HG03064 (cell line): ENCODE data around the gene NTRK2.

Experiments
- ATAC-seq: cut with Tn5 transposase; IDR thresholded peaks from one replicate; pipeline ENCODE4 v1.9.1; 2021; ENCODE audit warnings: low read depth; ENCODE audit not compliant: unreplicated experiment

The NTRK2 gene

DNA sequence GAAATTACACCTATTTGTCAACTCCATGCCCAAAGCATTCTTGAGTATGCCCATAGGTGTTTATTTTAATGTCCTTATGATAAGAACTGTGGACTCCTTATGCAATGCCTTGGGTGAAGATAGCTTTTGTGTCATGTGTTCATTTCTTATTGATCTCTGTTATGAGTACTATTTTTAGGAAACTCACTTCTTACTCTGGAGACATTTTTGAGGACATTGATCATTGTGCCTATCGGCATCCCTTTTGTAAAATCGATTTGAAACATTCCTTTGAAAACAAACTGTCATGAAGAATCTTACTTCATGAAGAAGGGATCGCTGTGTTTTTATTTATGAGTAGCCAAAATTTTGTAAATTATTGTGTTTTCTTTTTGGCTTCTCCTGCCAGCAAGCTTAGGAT, 257.3 kb downstream of the NTRK2 start:
- no peak for ATAC-seq

DNA sequence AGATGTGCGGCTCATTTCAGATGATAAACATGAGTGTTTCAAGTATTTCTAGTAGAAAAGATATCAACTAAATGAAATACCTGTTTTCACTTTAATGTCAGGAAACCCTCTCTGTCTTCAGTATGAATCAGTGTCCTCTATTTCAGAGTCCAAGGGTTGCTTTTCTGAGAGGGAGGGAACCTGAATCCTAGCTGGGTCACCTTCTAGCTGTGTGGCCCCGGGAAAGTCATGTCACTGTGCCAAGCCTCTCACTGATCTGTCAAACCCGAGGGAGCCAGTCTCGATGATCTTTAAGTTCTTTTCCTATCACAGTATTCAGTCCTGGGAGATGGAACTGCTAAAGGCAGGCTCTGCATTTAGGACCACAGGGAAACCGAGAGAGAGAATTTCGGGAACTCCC, 258.9 kb downstream of the NTRK2 start:
- ATAC-seq, result no peak

DNA sequence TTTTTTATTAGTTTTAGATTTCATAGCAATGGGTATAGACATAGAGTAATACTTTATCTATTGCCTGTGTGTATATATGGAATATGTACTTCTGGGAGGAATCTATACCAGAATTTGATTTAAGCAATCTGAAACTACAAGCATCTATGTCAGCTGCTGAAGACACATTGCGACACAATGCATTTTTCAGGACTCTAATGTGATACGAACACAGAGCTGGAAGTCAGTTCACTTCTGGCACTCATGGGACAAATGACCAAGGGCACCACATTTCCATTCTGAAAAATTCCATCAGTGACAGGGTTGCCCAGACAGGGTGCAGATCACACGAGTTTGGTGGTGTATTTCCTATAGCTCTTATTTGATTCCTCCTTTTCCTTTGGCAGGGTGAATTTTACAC, 259.5 kb downstream of the NTRK2 start:
- no peak for ATAC-seq

DNA sequence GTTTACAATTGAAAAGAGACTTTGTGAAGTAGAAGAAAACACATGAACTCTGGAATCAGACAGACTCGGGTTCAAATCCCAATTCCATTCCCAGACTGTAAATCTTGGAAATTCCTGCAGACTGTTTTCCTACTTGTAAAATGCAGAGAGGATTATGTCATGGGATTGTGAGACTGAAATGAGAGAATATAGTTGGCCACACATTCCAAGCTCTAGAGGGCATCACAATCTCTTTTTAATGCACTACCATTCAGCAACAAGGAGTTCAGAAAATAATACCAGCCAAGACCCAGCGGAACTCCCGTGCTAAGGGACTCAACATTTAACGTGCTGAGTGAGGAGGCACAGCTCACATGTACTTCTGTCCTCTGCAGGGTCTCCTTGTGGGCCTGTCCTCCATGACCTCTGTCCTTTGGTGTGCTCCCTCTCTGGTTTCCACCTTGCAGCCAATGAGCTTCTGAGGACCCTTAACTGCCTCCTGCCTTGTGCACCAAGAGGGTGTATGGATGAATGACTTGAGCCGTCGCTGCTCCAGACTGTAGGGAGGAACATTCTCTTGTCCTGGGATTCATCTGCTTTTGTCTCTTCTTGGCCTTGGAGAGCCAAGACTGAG, 263.5 kb downstream of the NTRK2 start:
- no peak for ATAC-seq

DNA sequence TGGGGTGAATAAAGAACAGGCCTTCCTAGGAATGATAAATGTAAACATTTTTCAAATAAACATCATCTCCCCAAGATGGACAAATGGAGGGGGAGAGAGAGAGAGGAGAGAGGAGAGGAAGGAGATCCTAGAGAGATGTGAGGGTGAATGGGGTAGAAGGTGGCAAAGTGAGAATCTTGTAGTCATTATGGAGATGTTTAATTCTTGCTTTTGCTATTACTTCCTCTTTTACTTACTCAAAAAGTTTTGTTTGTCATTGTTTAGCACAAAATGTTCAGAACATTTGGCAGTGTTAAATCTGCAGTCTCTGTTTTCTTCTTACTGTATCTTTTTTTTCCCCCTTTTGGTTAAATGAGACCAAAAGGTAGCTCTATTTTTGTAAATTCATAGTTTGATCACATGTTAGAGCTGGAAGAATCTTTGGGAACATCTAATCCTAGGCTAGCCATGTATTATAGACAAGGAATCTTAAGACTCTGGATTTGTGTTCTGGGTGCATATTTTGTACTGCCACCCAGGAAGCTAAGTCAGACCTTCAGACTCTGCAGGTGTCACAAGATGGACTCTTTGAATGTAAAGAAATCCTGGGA, 266.1 kb downstream of the NTRK2 start:
- no peak for ATAC-seq

DNA sequence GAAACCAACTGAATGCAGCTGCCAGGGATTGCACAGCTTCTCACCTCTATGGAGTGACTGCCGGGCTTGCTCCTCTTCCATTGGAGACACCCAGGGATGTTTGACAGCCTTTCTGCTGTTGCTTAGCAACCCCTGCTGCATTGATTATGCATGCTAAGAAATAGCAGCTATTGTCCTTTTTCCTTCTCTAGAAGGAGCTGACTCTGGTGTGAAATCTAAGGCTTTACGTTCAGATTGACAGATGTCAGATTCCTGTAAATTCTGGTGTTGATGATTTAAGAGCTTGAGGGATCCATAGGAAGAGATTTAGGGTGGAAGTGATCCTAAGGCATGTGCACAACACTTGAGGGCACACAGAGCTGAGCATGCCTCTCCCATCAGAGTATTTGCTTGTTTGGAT, 267.7 kb downstream of the NTRK2 start:
- ATAC-seq, result no peak

DNA sequence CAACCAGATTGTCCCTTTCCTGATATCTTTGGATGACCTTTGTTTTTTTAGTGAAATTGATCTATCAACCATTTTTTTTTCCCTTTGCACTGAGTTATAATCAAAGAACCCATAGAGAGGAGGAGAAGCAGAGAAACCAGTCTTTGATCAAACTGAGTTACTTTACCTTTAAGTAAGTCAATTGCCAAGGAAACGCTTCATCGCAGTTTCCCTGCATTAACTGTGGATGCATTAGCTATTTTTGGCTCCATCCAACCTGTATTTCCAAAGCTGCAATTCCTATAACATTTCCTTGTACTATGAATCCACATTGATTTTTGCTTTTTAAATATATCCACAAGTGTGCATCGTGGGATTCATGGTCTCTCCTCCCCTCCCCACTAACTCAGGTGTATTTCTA, 268.1 kb downstream of the NTRK2 start:
- ATAC-seq, result no peak

DNA sequence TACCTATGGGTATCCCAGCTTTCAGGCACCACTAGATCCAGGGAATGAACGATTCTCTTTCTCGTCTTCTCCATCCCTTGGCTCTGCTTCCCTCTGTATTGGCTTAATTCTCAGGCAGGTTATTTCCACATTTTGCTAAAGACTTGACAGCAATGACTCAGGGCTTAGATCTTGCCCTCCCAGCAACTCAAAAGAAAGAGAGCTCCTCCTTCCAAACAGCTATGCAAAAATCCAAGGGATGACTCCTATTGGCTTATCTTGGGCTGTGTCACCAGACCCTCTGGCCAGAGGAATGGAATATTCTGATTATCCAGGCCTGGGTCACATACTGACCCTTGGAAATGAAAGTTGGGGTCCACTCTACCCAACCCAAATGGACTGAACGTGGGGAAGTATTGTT, 270.2 kb downstream of the NTRK2 start:
- ATAC-seq, result no peak

DNA sequence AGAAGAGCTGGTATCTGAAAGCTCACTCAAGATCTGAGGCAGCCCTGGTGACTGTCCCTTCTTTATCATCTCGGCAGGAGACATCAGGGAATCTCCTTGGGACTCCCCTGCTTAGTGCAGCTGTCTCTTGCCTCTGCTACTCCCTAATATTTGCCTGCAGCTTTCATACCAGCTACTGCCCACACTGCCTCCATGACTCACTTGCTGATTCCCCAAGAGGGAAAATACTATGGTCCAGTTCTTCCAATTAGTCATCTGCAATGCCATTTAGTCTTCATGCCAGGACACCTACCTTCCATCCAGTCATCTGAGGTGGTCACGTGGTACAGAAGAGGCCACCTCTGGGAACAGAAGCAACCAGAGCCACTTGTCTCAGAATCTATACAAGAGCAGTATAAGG, 270.8 kb downstream of the NTRK2 start:
- no peak for ATAC-seq

DNA sequence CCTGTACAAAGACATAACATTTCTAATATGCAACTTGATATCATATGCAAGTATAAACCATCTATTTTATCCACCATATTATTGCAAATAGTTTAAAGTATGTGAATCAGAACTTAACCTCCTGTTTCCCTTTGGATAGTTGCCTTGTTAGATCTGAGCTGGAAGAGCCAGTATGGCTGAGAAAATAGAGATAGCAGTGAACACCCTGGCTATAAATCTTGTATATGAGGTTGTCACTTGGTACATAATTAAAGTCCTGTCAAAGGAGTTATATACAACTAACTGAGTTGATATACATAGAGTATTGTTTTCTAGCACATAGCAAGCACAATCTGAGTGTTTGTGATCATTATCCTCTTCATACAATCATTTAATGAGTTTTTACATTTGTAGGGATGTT, 272.3 kb downstream of the NTRK2 start:
- no peak for ATAC-seq

DNA sequence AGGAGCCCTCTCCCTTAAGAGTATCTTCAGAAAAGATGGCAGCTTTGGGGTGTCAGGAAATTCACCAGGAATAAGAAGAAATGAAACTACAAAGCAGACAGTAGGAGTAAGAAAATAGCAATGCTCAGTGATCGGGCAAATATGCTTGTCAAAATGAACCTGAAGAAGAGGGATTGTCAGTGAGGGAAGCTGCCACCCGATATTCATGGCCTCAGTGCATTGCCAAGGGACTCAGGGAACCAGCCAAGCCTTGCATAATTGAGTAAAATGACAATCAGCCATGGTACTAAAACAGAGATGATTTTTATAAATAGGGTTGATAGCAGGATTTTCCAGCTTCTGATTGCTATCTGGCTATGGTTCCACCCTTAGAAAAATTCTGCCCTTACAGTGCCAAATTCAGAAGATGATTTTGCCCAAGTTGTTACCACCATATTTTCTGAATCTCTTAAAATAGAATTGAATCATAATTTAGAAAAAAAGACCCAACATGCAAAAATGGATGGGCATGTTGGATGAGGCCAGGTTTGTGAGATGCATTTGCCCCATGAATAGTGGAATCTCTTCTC, 274.0 kb downstream of the NTRK2 start:
- ATAC-seq, result no peak

DNA sequence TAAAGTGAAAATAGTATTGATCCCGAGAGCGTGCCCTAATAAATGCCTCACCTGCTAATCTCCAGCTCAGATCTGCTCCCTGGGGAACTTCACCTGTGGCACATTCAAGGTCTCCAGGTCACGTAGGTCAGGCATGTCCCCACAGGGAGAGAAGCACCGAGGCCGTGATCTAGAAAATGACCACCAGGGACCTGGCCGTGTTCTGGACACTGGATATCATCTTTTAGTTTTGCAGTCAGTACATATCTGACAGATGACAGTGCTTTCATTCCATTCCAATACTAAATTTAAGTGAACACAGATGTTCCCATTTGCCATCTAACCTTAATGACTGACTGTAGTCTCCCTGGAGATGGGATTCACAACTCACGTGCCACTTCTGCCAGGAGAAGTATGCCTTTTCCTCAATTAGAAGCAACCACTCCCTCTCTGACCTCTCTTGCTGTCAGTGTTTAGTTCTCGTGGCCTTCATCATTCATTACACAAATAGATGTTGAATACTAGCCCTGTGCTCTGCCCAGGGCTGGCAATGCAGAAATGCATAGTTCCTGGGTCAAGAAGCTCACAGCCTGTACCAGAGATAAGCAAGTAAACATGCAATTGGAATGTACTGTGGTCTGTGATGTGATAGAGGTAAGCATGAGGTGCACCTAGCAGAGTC, 276.5 kb downstream of the NTRK2 start:
- ATAC-seq, result no peak

DNA sequence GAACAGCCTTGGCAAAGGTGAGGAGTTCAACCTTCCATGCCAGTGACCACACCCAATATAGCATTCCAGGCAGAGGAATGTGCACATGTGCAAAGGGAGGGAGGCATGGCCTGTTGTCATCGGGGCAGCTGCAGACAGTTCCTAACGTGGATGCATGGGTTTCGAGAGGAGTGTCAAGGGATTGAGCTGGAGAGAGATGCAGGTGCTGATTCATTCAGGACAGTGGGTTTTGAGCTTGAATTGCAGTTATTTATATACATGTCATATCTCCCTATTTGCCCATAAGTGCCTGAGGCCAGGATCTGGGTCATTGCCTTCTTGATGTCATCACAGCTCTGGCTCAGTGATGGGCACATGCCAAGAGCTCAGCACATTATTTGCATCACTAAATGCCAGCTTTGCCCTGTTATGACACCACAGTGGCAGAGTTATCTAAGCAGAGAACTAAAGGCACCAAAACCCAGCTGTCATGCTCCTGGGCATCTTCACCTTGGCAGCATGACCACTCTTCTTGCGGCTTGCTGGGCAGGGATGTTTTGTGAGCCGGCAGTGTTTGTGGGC, 278.0 kb downstream of the NTRK2 start:
- no peak for ATAC-seq

DNA sequence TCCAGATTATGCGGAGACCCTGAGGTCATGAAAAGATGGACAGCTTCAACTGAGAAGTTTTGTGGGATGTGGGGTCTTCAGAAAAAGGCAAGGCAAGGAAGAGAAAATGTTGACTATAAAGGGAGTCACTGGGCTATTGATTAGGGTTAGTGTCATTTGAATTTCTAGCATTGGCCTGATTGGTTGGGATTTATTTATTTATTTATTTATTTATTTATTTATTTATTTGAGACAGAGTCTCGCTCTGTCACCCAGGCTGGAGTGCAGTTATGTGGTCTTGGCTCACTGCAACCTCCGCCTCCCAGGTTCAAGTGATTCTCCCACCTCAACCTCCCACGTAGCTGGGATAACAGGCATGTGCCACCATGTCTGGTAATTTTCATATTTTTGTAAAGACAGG, 279.7 kb downstream of the NTRK2 start:
- no peak for ATAC-seq

DNA sequence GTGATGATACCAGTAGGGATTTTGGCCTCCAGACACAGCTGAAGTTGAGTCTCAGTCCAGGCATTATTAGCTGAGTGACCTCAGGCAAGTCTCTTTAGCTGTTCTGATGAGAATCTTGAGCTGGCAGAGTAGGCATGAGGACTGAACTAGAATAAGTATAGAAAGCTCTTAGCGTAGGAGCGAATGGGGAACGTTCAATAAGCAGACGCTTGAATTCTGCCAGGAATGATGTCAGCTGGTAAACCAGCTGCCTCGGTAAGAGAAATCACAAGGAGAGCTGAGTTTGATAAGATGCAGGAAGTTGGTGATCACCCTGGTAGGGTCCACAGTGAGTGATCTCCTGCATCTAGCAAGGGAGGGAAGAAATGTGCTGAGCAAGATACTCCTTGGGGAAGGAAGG, 280.4 kb downstream of the NTRK2 start:
- no peak for ATAC-seq

DNA sequence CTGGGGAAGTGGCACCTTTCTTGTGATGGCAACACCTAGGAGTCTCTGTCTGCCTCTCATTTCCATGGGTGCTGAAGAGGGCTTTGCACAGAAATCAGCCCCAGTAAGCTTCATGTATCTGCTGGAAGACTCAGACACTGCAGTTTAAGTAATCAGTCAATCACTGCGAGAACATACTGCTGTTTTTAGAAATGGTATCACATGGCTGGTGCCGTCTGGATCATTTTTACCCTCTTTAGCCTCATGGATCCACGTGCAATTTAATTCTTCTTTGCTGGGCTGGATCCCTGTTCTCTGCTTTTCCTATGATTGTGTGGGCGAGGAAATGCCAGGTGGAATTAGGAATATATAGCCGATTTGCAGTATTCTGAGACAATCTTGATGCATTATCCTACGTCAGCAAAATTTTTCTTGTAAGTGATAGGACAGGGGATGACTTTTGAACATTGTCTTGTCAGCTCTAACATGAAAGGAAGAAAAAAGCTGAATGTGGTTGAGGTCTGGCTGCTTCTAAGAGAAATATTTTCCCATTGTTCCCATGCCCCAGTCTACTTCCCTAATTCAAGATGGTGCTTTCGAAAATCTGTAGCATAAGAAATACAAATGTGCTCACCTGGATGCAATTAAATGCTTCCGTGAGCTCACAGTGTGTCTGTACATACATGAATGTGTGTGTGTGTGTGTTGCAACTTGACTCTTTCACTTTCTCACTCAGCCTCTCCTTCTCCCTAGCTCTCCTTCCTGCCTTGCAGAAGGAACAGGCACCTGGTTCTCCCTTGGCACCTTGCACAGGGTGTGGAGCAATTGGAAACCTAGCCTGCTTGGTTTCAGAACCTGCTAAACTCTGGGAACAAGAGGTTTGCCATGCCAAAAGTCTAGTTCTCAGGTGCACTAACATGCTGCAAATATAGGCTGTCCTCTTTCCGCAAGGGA, 281.6 kb downstream of the NTRK2 start:
- ATAC-seq, result no peak

DNA sequence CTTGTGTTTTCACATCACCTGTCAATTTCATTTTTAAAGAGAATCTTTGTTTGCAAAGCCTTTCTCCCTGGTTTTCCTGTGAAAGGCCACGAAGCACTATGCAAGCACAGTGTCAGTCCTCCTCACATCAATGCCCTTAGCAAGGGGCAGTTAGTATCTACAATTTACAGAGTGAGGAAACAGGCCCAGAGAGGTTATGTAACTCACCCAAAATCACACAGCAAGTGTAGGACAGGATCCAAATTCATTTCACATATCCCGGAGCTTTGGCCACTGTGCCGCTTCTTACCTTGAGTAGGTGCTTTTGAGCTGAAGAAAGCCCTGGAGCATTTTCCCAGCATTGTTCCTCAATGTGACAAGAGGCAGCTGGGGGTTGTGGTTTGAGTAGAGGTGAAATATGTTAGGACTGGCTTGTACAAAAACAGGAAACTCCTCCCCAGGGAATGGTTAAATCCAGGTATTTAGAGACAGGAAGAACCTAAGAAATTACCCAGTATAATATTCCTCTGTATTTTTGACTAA, 283.8 kb downstream of the NTRK2 start:
- no peak for ATAC-seq

DNA sequence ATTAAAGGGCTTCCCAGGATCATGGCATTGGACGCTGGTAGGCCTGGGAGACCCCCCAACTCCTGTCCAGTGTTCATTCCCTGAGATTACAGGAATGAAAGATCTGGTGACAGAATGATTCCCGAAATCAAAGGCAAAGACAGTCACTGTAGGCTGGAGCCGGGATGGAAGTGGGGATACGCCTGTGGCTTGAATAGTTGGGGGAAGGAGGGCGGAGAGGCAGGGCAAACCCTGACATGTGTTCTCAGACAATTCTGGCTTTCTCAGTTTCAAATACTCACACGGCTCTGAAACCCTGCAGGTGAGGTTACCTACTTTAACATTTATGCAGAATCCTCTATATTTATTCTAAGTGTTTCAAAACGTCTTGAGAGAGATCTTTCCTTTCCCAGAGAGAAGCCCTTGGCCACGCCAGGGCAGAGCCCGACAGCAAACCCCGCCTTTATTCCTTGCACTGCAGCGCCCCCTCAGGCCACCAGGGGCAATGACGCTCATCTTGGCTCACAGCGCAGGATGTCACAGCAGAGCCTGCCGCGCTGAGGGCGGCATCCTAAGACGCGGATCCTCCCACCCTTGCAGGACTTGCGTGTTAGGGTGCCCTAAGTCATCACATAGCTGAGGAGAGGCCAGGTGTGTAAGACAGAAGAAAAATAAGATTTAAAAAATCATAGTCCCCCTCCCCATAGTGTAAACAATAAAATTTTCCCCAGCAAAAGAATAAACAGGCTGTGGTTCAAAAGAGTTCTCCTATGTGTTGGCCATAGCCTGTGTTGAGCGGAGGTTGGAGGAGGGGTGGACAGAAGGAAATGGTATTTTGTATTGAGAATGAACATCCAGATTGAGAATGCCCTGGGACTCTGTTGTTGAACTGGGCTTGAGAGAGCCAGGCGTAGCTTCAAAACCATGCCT, 284.5 kb downstream of the NTRK2 start:
- ATAC-seq, result no peak

DNA sequence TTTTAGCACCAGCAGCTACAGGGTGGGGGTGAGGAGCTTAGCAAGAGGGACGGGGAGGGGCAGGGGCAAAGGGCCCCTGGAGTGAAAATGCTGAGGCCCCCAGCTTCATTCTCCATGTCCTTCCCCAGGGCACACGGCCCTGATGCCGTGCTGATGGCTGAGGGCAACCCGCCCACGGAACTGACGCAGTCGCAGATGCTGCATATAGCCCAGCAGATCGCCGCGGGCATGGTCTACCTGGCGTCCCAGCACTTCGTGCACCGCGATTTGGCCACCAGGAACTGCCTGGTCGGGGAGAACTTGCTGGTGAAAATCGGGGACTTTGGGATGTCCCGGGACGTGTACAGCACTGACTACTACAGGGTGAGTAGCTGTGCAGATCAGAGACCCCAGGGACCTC, 285.6 kb downstream of the NTRK2 start:
- ATAC-seq, result no peak
